H9 (cell line): ENCODE data around the gene HHAT. TPM values are rescaled to one million over a fixed set of nuclear protein-coding genes. Genes with fewer than 3 reads are reported as not detected.

Experiments used
- DNase-seq: peaks from one replicate; pipeline ENCODE4 v3.0.0-alpha.2; 2017
- H2AFZ ChIP-seq: one replicate; pipeline ENCODE4 v1.6.1; 2013; ENCODE audit warnings: mild to moderate bottlenecking, low read length, control low read depth, moderate library complexity
- H2AK5ac ChIP-seq: 2 replicates; pipeline ENCODE4 v1.6.1; 2013; ENCODE audit warnings: low read length, control low read depth, mixed read lengths; ENCODE audit not compliant: insufficient read length
- H2BK120ac ChIP-seq: one replicate; pipeline ENCODE4 v1.6.1; 2013; ENCODE audit warnings: low read depth, mild to moderate bottlenecking, low read length, control low read depth, inconsistent platforms; ENCODE audit not compliant: poor library complexity, severe bottlenecking
- H2BK12ac ChIP-seq: 2 replicates; pipeline ENCODE4 v1.6.1; 2013; ENCODE audit warnings: low read length, control low read depth, mixed read lengths, low read depth; ENCODE audit not compliant: insufficient read length
- H2BK15ac ChIP-seq: 2 replicates; pipeline ENCODE4 v1.6.1; 2013; ENCODE audit warnings: low read depth, low read length, control low read depth
- H2BK20ac ChIP-seq: one replicate; pipeline ENCODE4 v1.6.1; 2013; ENCODE audit warnings: low read depth, mild to moderate bottlenecking, low read length, control low read depth, inconsistent platforms; ENCODE audit not compliant: poor library complexity, severe bottlenecking
- H2BK5ac ChIP-seq: 2 replicates; pipeline ENCODE4 v1.6.1; 2013; ENCODE audit warnings: low read length, control low read depth, mixed read lengths; ENCODE audit not compliant: insufficient read length
- H3K14ac ChIP-seq: 2 replicates; pipeline ENCODE4 v1.6.1; 2013; ENCODE audit warnings: low read length, control low read depth; ENCODE audit not compliant: insufficient read depth
- H3K18ac ChIP-seq: 2 replicates; pipeline ENCODE4 v1.6.1; 2013; ENCODE audit warnings: low read depth, mild to moderate bottlenecking, mixed read lengths, low read length, control low read depth; ENCODE audit not compliant: insufficient read length
- H3K23ac ChIP-seq: 2 replicates; pipeline ENCODE4 v1.6.1; 2013; ENCODE audit warnings: low read length, control low read depth, mixed read lengths, low read depth; ENCODE audit not compliant: insufficient read length
- H3K23me2 ChIP-seq: 2 replicates; pipeline ENCODE4 v1.6.1; 2013; ENCODE audit warnings: low read depth, mild to moderate bottlenecking, mixed read lengths, low read length, control low read depth; ENCODE audit not compliant: insufficient read length, poor library complexity, severe bottlenecking
- H3K27ac ChIP-seq: 2 replicates; pipeline ENCODE4 v1.5.1; 2013; ENCODE audit warnings: low read length, control low read depth, mixed read lengths, low read depth; ENCODE audit not compliant: insufficient read length
- H3K27me3 ChIP-seq: 2 replicates; pipeline ENCODE4 v1.6.1; 2013; ENCODE audit warnings: low read length, control low read depth, inconsistent platforms; ENCODE audit not compliant: insufficient read depth
- H3K4ac ChIP-seq: 2 replicates; pipeline ENCODE4 v1.6.1; 2013; ENCODE audit warnings: low read depth, mild to moderate bottlenecking, control low read depth, inconsistent platforms, low read length, moderate library complexity
- H3K4me1 ChIP-seq: 2 replicates; pipeline ENCODE4 v1.6.1; 2013; ENCODE audit warnings: low read length, control low read depth, inconsistent platforms; ENCODE audit not compliant: insufficient read depth
- H3K4me2 ChIP-seq: 2 replicates; pipeline ENCODE4 v1.6.1; 2013; ENCODE audit warnings: low read length, control low read depth, mixed read lengths; ENCODE audit not compliant: insufficient read length, insufficient read depth
- H3K56ac ChIP-seq: 2 replicates; pipeline ENCODE4 v1.6.1; 2013; ENCODE audit warnings: low read depth, mild to moderate bottlenecking, mixed read lengths, low read length, control low read depth; ENCODE audit not compliant: insufficient read length
- H3K79me1 ChIP-seq: 2 replicates; pipeline ENCODE4 v1.6.1; 2013; ENCODE audit warnings: low read depth, mild to moderate bottlenecking, moderate library complexity, low read length, control low read depth, inconsistent platforms; ENCODE audit not compliant: insufficient read depth, poor library complexity, severe bottlenecking
- H3K79me2 ChIP-seq: 2 replicates; pipeline ENCODE4 v1.6.1; 2013; ENCODE audit warnings: low read length, control low read depth, inconsistent platforms; ENCODE audit not compliant: insufficient read depth
- H3K9ac ChIP-seq: 2 replicates; pipeline ENCODE4 v1.6.1; 2013; ENCODE audit warnings: low read length, control low read depth, mixed read lengths; ENCODE audit not compliant: insufficient read length; ENCODE audit errors: extremely low read depth
- H3K9me3 ChIP-seq: one replicate; pipeline ENCODE4 v1.6.1; 2013; ENCODE audit warnings: low read depth, low read length, inconsistent platforms; ENCODE audit not compliant: control insufficient read depth
- H3T11ph ChIP-seq: one replicate; pipeline ENCODE4 v1.6.1; 2013; ENCODE audit warnings: mild to moderate bottlenecking, low read length, control low read depth, inconsistent platforms
- H4K20me1 ChIP-seq: one replicate; pipeline ENCODE4 v1.6.1; 2013; ENCODE audit not compliant: control insufficient read depth, insufficient read length, insufficient read depth
- H4K5ac ChIP-seq: 2 replicates; pipeline ENCODE4 v1.6.1; 2013; ENCODE audit warnings: low read depth, mild to moderate bottlenecking, mixed read lengths, low read length, control low read depth; ENCODE audit not compliant: insufficient read length
- H4K8ac ChIP-seq: replicated peaks from 2 replicates; pipeline ENCODE4 v1.6.1; 2013; ENCODE audit warnings: low read length, control low read depth, mixed read lengths, low read depth; ENCODE audit not compliant: insufficient read length
- H4K91ac ChIP-seq: 2 replicates; pipeline ENCODE4 v1.6.1; 2013; ENCODE audit warnings: low read depth, mild to moderate bottlenecking, moderate library complexity, mixed read lengths, low read length, control low read depth; ENCODE audit not compliant: insufficient read length
- H3K27ac Mint-ChIP-seq, 3 experiments: 2 replicates in 2 of 3; 3 replicates in 1 of 3; pipeline ENCODE4 v1.8.0; 2020 to 2021; ENCODE audit warnings: mixed read lengths in 3 of 3, mild to moderate bottlenecking in 1 of 3, moderate library complexity in 1 of 3
- H3K27me3 Mint-ChIP-seq: 2 replicates; pipeline ENCODE4 v1.8.0; 2021; ENCODE audit warnings: low read depth, mild to moderate bottlenecking, moderate library complexity, mixed read lengths
- H3K36me3 Mint-ChIP-seq, 3 experiments: 2 replicates in 2 of 3; 3 replicates in 1 of 3; pipeline ENCODE4 v1.8.0; 2020 to 2021; ENCODE audit warnings: low read depth in 3 of 3, mixed read lengths in 3 of 3; ENCODE audit not compliant: insufficient read depth in 1 of 3
- H3K4me1 Mint-ChIP-seq, 2 experiments: 2 replicates each; pipeline ENCODE4 v1.8.0; 2020; ENCODE audit warnings: mixed read lengths in 2 of 2
- H3K4me3 Mint-ChIP-seq, 2 experiments: 2 replicates in 1 of 2; 3 replicates in 1 of 2; pipeline ENCODE4 v1.8.0; 2020 to 2021; ENCODE audit warnings: mild to moderate bottlenecking in 2 of 2, mixed read lengths in 2 of 2, moderate library complexity in 1 of 2
- H3K9me3 Mint-ChIP-seq, 2 experiments: 2 replicates in 1 of 2; 3 replicates in 1 of 2; pipeline ENCODE4 v1.8.0; 2020; ENCODE audit warnings: mild to moderate bottlenecking in 2 of 2, mixed read lengths in 2 of 2, moderate library complexity in 1 of 2
- CTCF ChIP-seq: fragments of 200-600 bp; sonication (generic); conservative IDR thresholded peaks from 3 replicates; pipeline ENCODE4 v1.8.0; 2021; ENCODE audit warnings: antibody characterized with exemption, mild to moderate bottlenecking
- WGBS: extraction: QIAGEN DNeasy Blood & Tissue Kit; methylation state at CpG from one replicate; pipeline ENCODE4 v1.1.7; 2013; ENCODE audit warnings: missing lambda C conversion rate, low lambda C conversion rate, mixed read lengths; ENCODE audit not compliant: insufficient read length; ENCODE audit errors: extremely low coverage; 5-methylcytosine and 5-hydroxymethylcytosine counted together
- total RNA-seq: library from RNA; stranded (reverse); gene quantifications from 2 replicates; pipeline ENCODE4 v1.2.1, GENCODE V29; 2021

The HHAT gene
- total RNA-seq, 1 experiment from 2014 or later, result 0.48 TPM

GRCh38 chr1:210456731-210457255, 128.1 kb downstream of the HHAT start:
- no peaks in the 10 kb centered on the region for H3K9me3 ChIP-seq
- TF ChIP-seq CTCF, result no peak
- H3T11ph ChIP-seq, result no peak overlapping the region
- WGBS, result no CpG with 5 or more reads among the region's 6 CpGs
- Mint-ChIP-seq H3K27ac (no peak overlapping the region; a peak in 1 of 7 replicates), H3K27me3 (no peaks in the 10 kb centered on the region), H3K36me3 (no peaks in the 10 kb centered on the region), H3K4me1 (peaks cover 11% of the 10 kb centered on the region in 2 experiments), H3K9me3 (no peaks in the 10 kb centered on the region), H3K4me3 (no peak overlapping the region)
- H4K20me1 ChIP-seq, result no peaks in the 10 kb centered on the region
- no peak overlapping the region for H2BK20ac ChIP-seq
- no peak overlapping the region for H3K4ac ChIP-seq
- H3K18ac ChIP-seq, result no peak overlapping the region
- no peaks in the 10 kb centered on the region for H3K79me2 ChIP-seq
- no peak overlapping the region for H2BK15ac ChIP-seq
- H3K9ac ChIP-seq, result no peak overlapping the region
- H3K14ac ChIP-seq, result no peak overlapping the region
- H4K5ac ChIP-seq, result no peak overlapping the region
- DNase-seq, result no peak
- H3K4me1 ChIP-seq, result no peaks in the 10 kb centered on the region
- H3K27me3 ChIP-seq, result no peaks in the 10 kb centered on the region
- no peak overlapping the region for H2BK12ac ChIP-seq
- no peak overlapping the region for H2BK5ac ChIP-seq
- H2AFZ ChIP-seq, result no peak overlapping the region
- no peaks in the 10 kb centered on the region for H3K23me2 ChIP-seq
- H2BK120ac ChIP-seq, result no peak overlapping the region
- no peak overlapping the region for H3K4me2 ChIP-seq
- no peak overlapping the region for H4K8ac ChIP-seq
- H3K79me1 ChIP-seq, result no peaks in the 10 kb centered on the region
- no peak overlapping the region for H3K27ac ChIP-seq
- no peak overlapping the region for H2AK5ac ChIP-seq
- H3K23ac ChIP-seq, result no peak overlapping the region
- no peak overlapping the region for H4K91ac ChIP-seq
- H3K56ac ChIP-seq, result no peak overlapping the region
